ENCODE measurements around the gene STAU1.
"Not testable (repeated sequence)": the region's sequence is repeated elsewhere in the genome, so short reads cannot be mapped to it uniquely, and the experiment has no call there.

STAU1 gene

GRCh38 chr20:49112596-49113274 is 75.4 kb downstream of the STAU1 start:
- FAIRE-seq = no peak

GRCh38 chr20:49110767-49111694 is 77.1 kb downstream of the STAU1 start:
- no peak for FAIRE-seq

- FAIRE-seq = no peak
These were observed 81.8 kb downstream of the STAU1 start for GRCh38 chr20:49106328-49106727.

GRCh38 chr20:49104979-49105547 is 83.1 kb downstream of the STAU1 start:
- FAIRE-seq = not testable (repeated sequence)

GRCh38 chr20:49104365-49104648 is 83.8 kb downstream of the STAU1 start:
- FAIRE-seq = no peak

- FAIRE-seq = no peak
These were observed 84.3 kb downstream of the STAU1 start for GRCh38 chr20:49103647-49104364.

GRCh38 chr20:49103019-49103418 is 85.1 kb downstream of the STAU1 start:
- no peak for FAIRE-seq

- FAIRE-seq = no peak
These were observed 87.2 kb downstream of the STAU1 start for GRCh38 chr20:49100972-49101371.

GRCh38 chr20:49100292-49100691 is 87.8 kb downstream of the STAU1 start:
- FAIRE-seq = not testable (repeated sequence)

GRCh38 chr20:49099011-49099410 is 89.1 kb downstream of the STAU1 start:
- FAIRE-seq = no peak

GRCh38 chr20:49098136-49098535 is 90.0 kb downstream of the STAU1 start:
- FAIRE-seq = no peak

- no peak for FAIRE-seq
These were observed 91.0 kb downstream of the STAU1 start for GRCh38 chr20:49097159-49097558.

GRCh38 chr20:49096203-49096730 is 91.9 kb downstream of the STAU1 start:
- no peak for FAIRE-seq

GRCh38 chr20:49091762-49092161 is 96.4 kb downstream of the STAU1 start:
- no peak for FAIRE-seq

- FAIRE-seq = no peak
These were observed 97.0 kb downstream of the STAU1 start for GRCh38 chr20:49091104-49091503.

GRCh38 chr20:49082295-49082694 is 105.8 kb downstream of the STAU1 start:
- not testable (repeated sequence) for FAIRE-seq

- no peak for FAIRE-seq
These were observed 109.8 kb downstream of the STAU1 start for GRCh38 chr20:49078310-49078709.

GRCh38 chr20:49074521-49074920 is 113.6 kb downstream of the STAU1 start:
- no peak for FAIRE-seq
